GM23248 (cell line): Measurements from ENCODE around the gene DLEU7. TPM values are rescaled to one million over a fixed set of nuclear protein-coding genes. Genes with fewer than 3 reads are reported as not detected.

Source experiments
- DNase-seq: peaks from one replicate; pipeline ENCODE4 v3.0.0-alpha.2; 2015
- H2AFZ ChIP-seq: fragments of 200-600 bp; sonication (generic); 2 replicates; pipeline ENCODE4 v1.6.1; 2016; ENCODE audit warnings: antibody characterized with exemption
- H3F3A ChIP-seq: fragments of 200-600 bp; sonication (generic); 2 replicates; pipeline ENCODE4 v1.6.1; 2016; ENCODE audit warnings: mild to moderate bottlenecking, antibody characterized with exemption, mixed run types; ENCODE audit not compliant: insufficient read depth
- H3K27ac ChIP-seq: fragments of 200-600 bp; sonication (generic); 2 replicates; pipeline ENCODE4 v1.5.1; 2016; ENCODE audit warnings: mild to moderate bottlenecking
- H3K27me3 ChIP-seq: fragments of 200-600 bp; sonication (generic); replicated peaks from 2 replicates; pipeline ENCODE4 v1.6.1; 2016; ENCODE audit warnings: mild to moderate bottlenecking; ENCODE audit not compliant: insufficient read depth
- H3K36me3 ChIP-seq: fragments of 200-600 bp; sonication (generic); 2 replicates; pipeline ENCODE4 v1.6.1; 2016; ENCODE audit warnings: low read depth, mild to moderate bottlenecking
- H3K4me1 ChIP-seq: fragments of 200-600 bp; sonication (generic); 2 replicates; pipeline ENCODE4 v1.6.1; 2016; ENCODE audit warnings: mild to moderate bottlenecking; ENCODE audit not compliant: insufficient read depth
- H3K4me2 ChIP-seq: fragments of 200-600 bp; sonication (generic); one replicate; pipeline ENCODE4 v1.6.1; 2016; ENCODE audit warnings: mild to moderate bottlenecking; ENCODE audit not compliant: unreplicated experiment
- H3K4me3 ChIP-seq: fragments of 200-600 bp; sonication (generic); 2 replicates; pipeline ENCODE4 v1.5.1; 2016; ENCODE audit warnings: mild to moderate bottlenecking
- H3K79me2 ChIP-seq: fragments of 200-600 bp; sonication (generic); 2 replicates; pipeline ENCODE4 v1.6.1; 2016; ENCODE audit warnings: mild to moderate bottlenecking; ENCODE audit not compliant: insufficient read depth
- H3K9ac ChIP-seq: fragments of 200-600 bp; sonication (generic); 2 replicates; pipeline ENCODE4 v1.6.1; 2016; ENCODE audit warnings: mild to moderate bottlenecking
- H3K9me2 ChIP-seq: fragments of 200-600 bp; sonication (generic); 2 replicates; pipeline ENCODE4 v1.6.1; 2016; ENCODE audit warnings: mixed run types, mild to moderate bottlenecking, moderate library complexity; ENCODE audit not compliant: insufficient read depth
- H3K9me3 ChIP-seq: fragments of 200-600 bp; sonication (generic); one replicate; pipeline ENCODE4 v1.6.1; 2017; ENCODE audit warnings: low read depth
- H4K20me1 ChIP-seq: fragments of 200-600 bp; sonication (generic); 2 replicates; pipeline ENCODE4 v1.6.0; 2016; ENCODE audit not compliant: insufficient read depth
- EZH2 ChIP-seq: fragments of 200-600 bp; sonication (generic); IDR thresholded peaks from 2 replicates; pipeline ENCODE4 v1.6.1; 2018; ENCODE audit warnings: antibody characterized with exemption, mild to moderate bottlenecking; ENCODE audit not compliant: insufficient read depth, poor library complexity, severe bottlenecking
- EZH2phosphoT487 ChIP-seq: fragments of 200-600 bp; sonication (generic); IDR thresholded peaks from 2 replicates; pipeline ENCODE4 v1.6.1; 2018; ENCODE audit warnings: antibody characterized with exemption, moderate library complexity, mild to moderate bottlenecking, low read depth; ENCODE audit not compliant: insufficient read depth
- WGBS, 2 experiments: methylation state at CpG; one replicate each; pipeline ENCODE4 v1.1.6; 2015 to 2017; ENCODE audit warnings: low lambda C conversion rate in 2 of 2, low coverage in 1 of 2; ENCODE audit errors: missing lambda C conversion rate in 2 of 2; 5-methylcytosine and 5-hydroxymethylcytosine counted together
- in situ Hi-C: fragments of 300-500 bp; cut with MboI; formaldehyde crosslinking; loops from 2 replicates; pipeline ENCODE4 v1.15.0; 2020
- polyA plus RNA-seq: library from polyadenylated mRNA; unstranded; fragments of >200 nt; fragmentation: Nextera tagmentation; extraction: Ambion mirVana; gene quantifications from 2 replicates; pipeline ENCODE4 v1.2.1, GENCODE V29; 2016
- total RNA-seq: library from RNA; depleted of rRNA; stranded (reverse); fragments of >200 nt; shearing (Covaris generic); gene quantifications from 2 replicates; pipeline ENCODE4 v1.2.3, GENCODE V29; 2014

The DLEU7 gene
- total and polyA plus RNA-seq, 2 experiments from 2014 or later = not detected

DNA sequence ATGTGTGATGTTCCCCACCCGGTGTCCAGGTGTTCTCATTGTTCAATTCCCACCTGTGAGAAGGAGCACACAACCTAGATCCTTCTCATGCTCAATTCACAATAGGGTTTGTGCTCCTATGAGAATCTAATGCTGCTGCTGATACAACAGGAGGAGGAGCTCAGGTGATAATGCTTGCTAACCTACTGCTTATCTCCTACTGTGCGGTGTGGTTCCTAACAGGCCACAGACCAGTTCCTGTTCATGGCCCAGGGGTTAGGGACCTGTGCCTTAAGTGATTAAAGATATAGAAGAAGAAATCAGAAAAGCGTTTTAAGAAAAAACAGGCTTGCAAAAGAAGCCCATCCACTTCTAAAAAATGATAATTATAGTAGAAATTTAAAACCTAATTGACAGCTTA, 17.5 kb downstream of the DLEU7 start:
- Histone ChIP-seq H3K4me1 (no peaks in the 10 kb centered on the region), H4K20me1 (no peaks in the 10 kb centered on the region), H2AFZ (no peak overlapping the region), H3F3A (no peaks in the 10 kb centered on the region), H3K27me3 (no peaks in the 10 kb centered on the region), H3K27ac (no peak overlapping the region), H3K9ac (no peak overlapping the region), H3K79me2 (no peaks in the 10 kb centered on the region), H3K9me3 (no peaks in the 10 kb centered on the region), H3K4me2 (no peak overlapping the region), H3K36me3 (no peaks in the 10 kb centered on the region), H3K9me2 (no peaks in the 10 kb centered on the region), H3K4me3 (no peak overlapping the region)
- no peak for TF ChIP-seq EZH2phosphoT487
- no peak for TF ChIP-seq EZH2
- WGBS, 2 experiments = 70 to 83% methylated on average over 3 of the region's 3 CpGs
- DNase-seq = no peak
- in situ Hi-C loops = loop anchor here (10.0 kb wide), 1 partner anchor 239 kb away; no protein-coding TSS in a partner anchor

- DNase-seq = no peak
- in situ Hi-C loops = loop anchor here (25.0 kb wide), 1 partner anchor 825 kb away; the partner anchor contains the start of gene TRIM13
- WGBS, 2 experiments = 49 to 65% methylated on average over 4 of the region's 4 CpGs
- Histone ChIP-seq H3K9me2 (no peaks in the 10 kb centered on the region), H3K4me2 (no peak overlapping the region), H4K20me1 (no peaks in the 10 kb centered on the region), H3K9ac (no peak overlapping the region), H3K4me1 (no peaks in the 10 kb centered on the region), H3K9me3 (no peaks in the 10 kb centered on the region), H3K27me3 (0 out of 2 replicates have a peak, but pooled peaks cover 5% of the 10 kb centered on the region), H3K79me2 (no peaks in the 10 kb centered on the region), H3K36me3 (no peaks in the 10 kb centered on the region), H2AFZ (no peak overlapping the region), H3F3A (no peaks in the 10 kb centered on the region), H3K4me3 (no peak overlapping the region), H3K27ac (no peak overlapping the region)
- TF ChIP-seq EZH2 = no peak
- TF ChIP-seq EZH2phosphoT487 = no peak
These were observed 31.2 kb downstream of the DLEU7 start for GRCh38 chr13:50812242-50812641.

DNA sequence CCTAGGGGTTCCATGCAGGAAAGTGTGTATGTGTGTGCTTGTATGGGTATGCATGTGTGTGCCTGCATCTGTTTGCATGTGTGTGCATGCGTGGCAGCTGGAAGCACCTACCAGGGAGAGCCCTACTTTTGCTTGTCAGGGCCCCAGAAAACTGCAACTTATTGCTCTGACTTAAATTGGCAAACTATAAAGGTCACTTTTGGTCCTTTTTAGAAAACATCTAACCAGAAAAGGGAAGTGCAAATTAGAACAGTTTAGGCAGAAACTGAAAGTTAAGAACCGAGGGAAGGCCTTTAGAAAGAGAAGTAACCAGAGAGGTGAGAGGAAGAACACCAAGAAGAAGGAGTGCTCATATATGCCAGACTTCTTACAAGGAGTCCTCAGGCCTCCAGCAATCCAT, 32.5 kb downstream of the DLEU7 start:
- H3K4me2 ChIP-seq = no peak overlapping the region
- WGBS, 2 experiments = 92 to 93% methylated on average over 2 of the region's 2 CpGs
- in situ Hi-C loops = loop anchor here (25.0 kb wide), 1 partner anchor 824 kb away; the partner anchor contains the start of gene TRIM13

GRCh38 chr13:50810468-50810867, 33.0 kb downstream of the DLEU7 start:
- Histone ChIP-seq H3K4me3 (no peak overlapping the region), H3K9me2 (no peaks in the 10 kb centered on the region), H3K4me1 (no peaks in the 10 kb centered on the region), H3K9ac (no peak overlapping the region), H4K20me1 (no peaks in the 10 kb centered on the region), H3K27me3 (no peaks in the 10 kb centered on the region), H3K9me3 (no peaks in the 10 kb centered on the region), H3K79me2 (no peaks in the 10 kb centered on the region), H2AFZ (no peak overlapping the region), H3K4me2 (no peak overlapping the region), H3F3A (no peaks in the 10 kb centered on the region), H3K36me3 (no peaks in the 10 kb centered on the region), H3K27ac (no peak overlapping the region)
- 93 to 94% methylated on average over 4 of the region's 4 CpGs for WGBS, 2 experiments
- no peak for TF ChIP-seq EZH2phosphoT487
- TF ChIP-seq EZH2 = no peak
- no peak for DNase-seq
- in situ Hi-C loops = loop anchor here (25.0 kb wide), 1 partner anchor 823 kb away; the partner anchor contains the start of gene TRIM13

More for the DNA sequence above, 32.5 kb downstream of the DLEU7 start:
- H3F3A ChIP-seq = no peaks in the 10 kb centered on the region
- H3K9me2 ChIP-seq = no peaks in the 10 kb centered on the region
- no peak for DNase-seq
- H2AFZ ChIP-seq = no peak overlapping the region
- no peaks in the 10 kb centered on the region for H3K27me3 ChIP-seq
- H4K20me1 ChIP-seq = no peaks in the 10 kb centered on the region
- H3K36me3 ChIP-seq = no peaks in the 10 kb centered on the region
- H3K9me3 ChIP-seq = no peaks in the 10 kb centered on the region
- no peak overlapping the region for H3K9ac ChIP-seq
- no peak overlapping the region for H3K27ac ChIP-seq
- no peaks in the 10 kb centered on the region for H3K79me2 ChIP-seq
- no peak overlapping the region for H3K4me3 ChIP-seq
- no peak for TF ChIP-seq EZH2
- no peak for TF ChIP-seq EZH2phosphoT487
- no peaks in the 10 kb centered on the region for H3K4me1 ChIP-seq
